ENCODE results near the gene PPM1H.
A peak's percentile ranks its signal among the peaks of the same experiment; 100 is the strongest.

Gene PPM1H

DNA sequence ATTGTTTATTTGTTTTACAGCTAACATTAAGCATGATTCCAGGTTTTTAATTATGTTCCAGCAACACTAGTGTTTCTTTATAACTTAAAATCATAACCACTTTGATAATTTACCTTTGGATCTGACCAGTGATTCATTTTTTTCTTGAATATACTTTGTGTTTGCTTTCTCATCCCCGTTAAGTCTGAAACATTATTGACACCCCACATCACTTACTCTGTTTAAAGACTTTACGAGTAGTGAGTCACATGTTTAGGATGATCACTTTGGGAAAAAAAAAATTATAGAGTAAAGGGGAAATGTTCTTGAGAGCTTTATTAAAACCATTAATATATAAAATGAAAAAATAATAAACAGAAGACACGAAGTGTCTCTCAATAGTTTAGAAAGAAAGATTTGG is 336.1 kb downstream of the PPM1H start (continued):
- no peak for TF ChIP-seq TSHZ1 (tag by site-specific recombination; IDR thresholded peaks at IDR 0.05; ENCODE audit: borderline replicate concordance)
- no peak for TF ChIP-seq ZNF37A (tag by site-specific recombination; IDR thresholded peaks at IDR 0.05)
- TF ChIP-seq ZNF600 (tag by site-specific recombination; IDR thresholded peaks at IDR 0.05) = no peak
- no peak for TF ChIP-seq ZEB2 (tag by site-specific recombination; IDR thresholded peaks at IDR 0.05)

DNA sequence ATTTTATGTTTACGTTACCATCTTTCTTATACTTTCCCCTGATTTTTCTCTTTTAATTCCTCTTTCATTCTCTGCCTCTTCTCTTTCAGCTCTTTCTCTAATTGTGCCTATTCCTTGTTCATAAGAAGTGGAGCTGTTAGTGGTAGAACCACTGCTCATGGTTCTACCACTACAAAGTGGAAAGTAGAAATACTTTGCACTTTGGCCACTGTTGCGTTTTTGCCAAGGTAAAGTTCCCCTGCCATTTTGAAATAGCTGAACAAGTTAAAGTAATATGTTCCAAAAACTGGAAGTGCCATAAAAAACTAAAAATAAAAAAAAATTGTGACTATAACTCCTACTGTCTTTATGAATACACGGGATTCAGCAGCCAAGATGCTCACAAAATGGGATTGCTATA is 337.7 kb downstream of the PPM1H start:
- Histone ChIP-seq H3K4me1 (ENCODE audit: control insufficient read depth, insufficient read depth, low read length) (0 out of 2 replicates have a peak, but pooled peaks cover 3% of the 10 kb centered on the region), H3K9me3 (ENCODE audit: control insufficient read depth, insufficient read depth, low read depth, low read length) (no peaks in the 10 kb centered on the region), H3K27ac (ENCODE audit: extremely low read depth, low read depth, low read length) (no peak overlapping the region), H3K4me3 (ENCODE audit: low read depth, low read length) (no peak overlapping the region), H3K36me3 (ENCODE audit: control insufficient read depth in 2 of 2, insufficient read depth in 1 of 2, low read length in 2 of 2) (peaks cover 0 to 6% of the 10 kb centered on the region in 2 experiments; a peak in 2 of 3 replicates)
- TF ChIP-seq, protein P1, sequence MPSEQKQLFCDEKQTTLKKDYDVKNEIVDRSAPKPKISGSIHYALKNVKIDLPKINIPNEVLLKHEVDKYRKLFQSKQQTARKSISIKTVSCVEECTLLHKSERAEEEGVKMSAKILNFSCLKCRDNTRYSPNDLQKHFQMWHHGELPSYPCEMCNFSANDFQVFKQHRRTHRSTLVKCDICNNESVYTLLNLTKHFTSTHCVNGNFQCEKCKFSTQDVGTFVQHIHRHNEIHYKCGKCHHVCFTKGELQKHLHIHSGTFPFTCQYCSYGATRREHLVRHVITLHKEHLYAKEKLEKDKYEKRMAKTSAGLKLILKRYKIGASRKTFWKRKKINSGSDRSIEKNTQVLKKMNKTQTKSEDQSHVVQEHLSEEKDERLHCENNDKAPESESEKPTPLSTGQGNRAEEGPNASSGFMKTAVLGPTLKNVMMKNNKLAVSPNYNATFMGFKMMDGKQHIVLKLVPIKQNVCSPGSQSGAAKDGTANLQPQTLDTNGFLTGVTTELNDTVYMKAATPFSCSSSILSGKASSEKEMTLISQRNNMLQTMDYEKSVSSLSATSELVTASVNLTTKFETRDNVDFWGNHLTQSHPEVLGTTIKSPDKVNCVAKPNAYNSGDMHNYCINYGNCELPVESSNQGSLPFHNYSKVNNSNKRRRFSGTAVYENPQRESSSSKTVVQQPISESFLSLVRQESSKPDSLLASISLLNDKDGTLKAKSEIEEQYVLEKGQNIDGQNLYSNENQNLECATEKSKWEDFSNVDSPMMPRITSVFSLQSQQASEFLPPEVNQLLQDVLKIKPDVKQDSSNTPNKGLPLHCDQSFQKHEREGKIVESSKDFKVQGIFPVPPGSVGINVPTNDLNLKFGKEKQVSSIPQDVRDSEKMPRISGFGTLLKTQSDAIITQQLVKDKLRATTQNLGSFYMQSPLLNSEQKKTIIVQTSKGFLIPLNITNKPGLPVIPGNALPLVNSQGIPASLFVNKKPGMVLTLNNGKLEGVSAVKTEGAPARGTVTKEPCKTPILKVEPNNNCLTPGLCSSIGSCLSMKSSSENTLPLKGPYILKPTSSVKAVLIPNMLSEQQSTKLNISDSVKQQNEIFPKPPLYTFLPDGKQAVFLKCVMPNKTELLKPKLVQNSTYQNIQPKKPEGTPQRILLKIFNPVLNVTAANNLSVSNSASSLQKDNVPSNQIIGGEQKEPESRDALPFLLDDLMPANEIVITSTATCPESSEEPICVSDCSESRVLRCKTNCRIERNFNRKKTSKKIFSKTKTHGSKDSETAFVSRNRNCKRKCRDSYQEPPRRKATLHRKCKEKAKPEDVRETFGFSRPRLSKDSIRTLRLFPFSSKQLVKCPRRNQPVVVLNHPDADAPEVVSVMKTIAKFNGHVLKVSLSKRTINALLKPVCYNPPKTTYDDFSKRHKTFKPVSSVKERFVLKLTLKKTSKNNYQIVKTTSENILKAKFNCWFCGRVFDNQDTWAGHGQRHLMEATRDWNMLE (tag by site-specific recombination; conservative IDR thresholded peaks at IDR 0.05; ENCODE audit: low read depth) = no peak
- TF ChIP-seq PRDM1 (tag by site-specific recombination; IDR thresholded peaks at IDR 0.05) = peak; percentile 72
- ChIA-PET CTCF (no interaction called here), POLR2A (no interaction called here)
